ENCODE data around the gene ATP6V0E2.

The ATP6V0E2 gene

GRCh38 chr7:149838992-149839408 is 34.8 kb upstream of the ATP6V0E2 start:
- DNase-seq (ENCODE audit: low spot score), result no peak

- DNase-seq (ENCODE audit: low spot score), result no peak
Measured at GRCh38 chr7:149839933-149840332, 33.8 kb upstream of the ATP6V0E2 start.

- DNase-seq (ENCODE audit: low spot score), result no peak
Measured at GRCh38 chr7:149843566-149843965, 30.2 kb upstream of the ATP6V0E2 start.

- no peak for DNase-seq (ENCODE audit: low spot score)
Measured at GRCh38 chr7:149844445-149844844, 29.3 kb upstream of the ATP6V0E2 start.

- no peak for DNase-seq (ENCODE audit: low spot score)
Measured at GRCh38 chr7:149845257-149845980, 28.4 kb upstream of the ATP6V0E2 start.

- no peak for DNase-seq (ENCODE audit: low spot score)
Measured at GRCh38 chr7:149846021-149846420, 27.7 kb upstream of the ATP6V0E2 start.

- DNase-seq (ENCODE audit: low spot score), result no peak
Measured at GRCh38 chr7:149846436-149847046, 27.2 kb upstream of the ATP6V0E2 start.

GRCh38 chr7:149849174-149849573 is 24.6 kb upstream of the ATP6V0E2 start:
- DNase-seq (ENCODE audit: low spot score), result no peak

GRCh38 chr7:149850007-149850594 is 23.7 kb upstream of the ATP6V0E2 start:
- no peak for DNase-seq (ENCODE audit: low spot score)

- no peak for DNase-seq (ENCODE audit: low spot score)
Measured at GRCh38 chr7:149850716-149851115, 23.1 kb upstream of the ATP6V0E2 start.

- DNase-seq (ENCODE audit: low spot score), result no peak
Measured at GRCh38 chr7:149851449-149851848, 22.3 kb upstream of the ATP6V0E2 start.

GRCh38 chr7:149853157-149853556 is 20.6 kb upstream of the ATP6V0E2 start:
- DNase-seq (ENCODE audit: low spot score), result no peak

GRCh38 chr7:149854611-149855360 is 19.0 kb upstream of the ATP6V0E2 start:
- no peak for DNase-seq (ENCODE audit: low spot score)

- DNase-seq (ENCODE audit: low spot score), result no peak
Measured at GRCh38 chr7:149855361-149856305, 18.1 kb upstream of the ATP6V0E2 start.

GRCh38 chr7:149856583-149856982 is 17.2 kb upstream of the ATP6V0E2 start:
- no peak for DNase-seq (ENCODE audit: low spot score)

- no peak for DNase-seq (ENCODE audit: low spot score)
Measured at GRCh38 chr7:149859369-149859768, 14.4 kb upstream of the ATP6V0E2 start.

- DNase-seq (ENCODE audit: low spot score), result no peak
Measured at GRCh38 chr7:149859876-149860275, 13.9 kb upstream of the ATP6V0E2 start.

GRCh38 chr7:149860821-149861727 is 12.7 kb upstream of the ATP6V0E2 start:
- DNase-seq (ENCODE audit: low spot score), result no peak

GRCh38 chr7:149861728-149862045 is 12.1 kb upstream of the ATP6V0E2 start:
- DNase-seq (ENCODE audit: low spot score), result no peak

GRCh38 chr7:149862156-149862555 is 11.6 kb upstream of the ATP6V0E2 start:
- no peak for DNase-seq (ENCODE audit: low spot score)

- no peak for DNase-seq (ENCODE audit: low spot score)
Measured at GRCh38 chr7:149863500-149863899, 10.3 kb upstream of the ATP6V0E2 start.
